IgD-negative memory B cell (primary cell): Measurements from ENCODE around the gene GATAD2A. TPM values are rescaled to one million over a fixed set of nuclear protein-coding genes. Genes with fewer than 3 reads are reported as not detected.
A peak's percentile ranks its signal among the peaks of the same experiment; 100 is the strongest.

Source experiments
- H3K27ac Mint-ChIP-seq, 3 donors: one replicate each; pipeline ENCODE4 v1.8.0; 2020 to 2022; ENCODE audit warnings: mild to moderate bottlenecking in 3 of 3, mixed read lengths in 3 of 3, moderate library complexity in 1 of 3
- H3K27me3 Mint-ChIP-seq: one replicate; pipeline ENCODE4 v1.8.0; 2021; ENCODE audit warnings: mixed read lengths
- H3K36me3 Mint-ChIP-seq: one replicate; pipeline ENCODE4 v1.8.0; 2020; ENCODE audit warnings: mild to moderate bottlenecking, mixed read lengths
- H3K4me1 Mint-ChIP-seq, 3 donors: one replicate each; pipeline ENCODE4 v1.8.0; 2020 to 2022; ENCODE audit warnings: mixed read lengths in 3 of 3, mild to moderate bottlenecking in 1 of 3
- H3K4me3 Mint-ChIP-seq, 4 donors: one replicate each; pipeline ENCODE4 v1.8.0; 2020 to 2022; ENCODE audit warnings: mild to moderate bottlenecking in 4 of 4, mixed read lengths in 4 of 4, moderate library complexity in 3 of 4
- H3K9me3 Mint-ChIP-seq, 3 donors: one replicate each; pipeline ENCODE4 v1.8.0; 2020 to 2021; ENCODE audit warnings: mixed read lengths in 3 of 3, mild to moderate bottlenecking in 1 of 3
- polyA plus RNA-seq: library from polyadenylated mRNA; unstranded; fragments of 300-500 nt; fragmentation: Illumina TruSeq; gene quantifications from one replicate; pipeline ENCODE4 v1.2.3, GENCODE V29; 2021

GATAD2A gene
- polyA plus RNA-seq, 1 donor from 2014 or later = 16.6 TPM

DNA sequence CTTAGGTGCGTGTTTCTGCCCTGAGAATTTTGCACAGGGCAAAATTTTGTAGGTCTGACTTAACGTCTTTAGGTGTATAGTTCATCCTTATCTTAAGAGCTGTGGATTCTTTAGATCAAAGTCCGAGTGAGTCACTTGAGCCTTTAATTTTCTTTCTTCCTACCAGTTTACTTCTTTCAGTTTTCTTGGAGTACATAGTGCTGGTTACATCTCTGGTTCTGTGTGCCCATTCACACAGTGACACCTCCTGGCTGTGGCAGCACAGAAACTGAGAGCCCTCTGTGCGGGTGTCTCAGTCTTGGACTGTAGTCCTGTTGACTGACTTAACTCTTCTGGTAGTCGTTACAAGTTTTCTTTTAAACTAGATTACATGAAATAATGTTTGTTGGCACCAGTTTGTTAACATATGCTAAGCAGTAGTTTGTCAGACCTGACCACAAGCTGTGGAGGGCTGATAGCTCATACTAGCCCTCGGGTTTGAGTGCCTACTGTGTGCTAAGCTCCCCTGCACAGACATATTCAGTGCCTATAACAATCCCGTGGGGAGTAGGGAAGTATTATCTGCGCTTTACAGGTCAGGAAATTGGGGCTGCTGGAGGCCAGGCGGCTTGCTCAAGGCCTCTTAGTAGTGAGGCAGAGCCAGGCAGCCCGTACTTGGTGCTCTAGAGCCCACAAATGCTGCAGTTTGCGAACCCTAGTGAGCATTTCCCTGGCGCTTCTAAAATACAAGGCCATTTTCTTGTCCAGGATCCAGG, 1.6 kb downstream of the GATAD2A start:
- no peaks in the 10 kb centered on the region for H3K27me3 Mint-ChIP-seq
- no peaks in the 10 kb centered on the region for H3K9me3 Mint-ChIP-seq
- H3K4me1 Mint-ChIP-seq = peaks cover 41 to 57% (median 46%) of the 10 kb centered on the region in 3 donors
- H3K4me3 Mint-ChIP-seq = peak overlapping the region; percentile 93 to 96 (median 94)
- peak overlapping the region; percentile 87 to 92 (median 91) for H3K27ac Mint-ChIP-seq
- no peaks in the 10 kb centered on the region for H3K36me3 Mint-ChIP-seq

DNA sequence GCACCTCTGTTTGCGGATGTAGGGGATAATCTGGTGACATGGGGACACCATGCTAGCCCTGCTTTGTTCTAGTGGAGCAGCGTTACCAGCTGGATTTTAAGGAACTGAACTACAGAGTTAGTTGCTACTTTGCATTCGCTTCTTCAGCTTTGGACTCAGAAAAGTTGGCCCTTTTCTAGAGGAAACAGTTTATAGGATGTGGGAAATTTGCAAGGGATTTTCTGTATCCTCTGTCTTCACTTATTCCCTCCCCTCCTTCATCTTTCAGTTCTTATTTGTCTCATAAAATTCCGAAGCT, 2.1 kb downstream of the GATAD2A start:
- H3K4me3 Mint-ChIP-seq = peak overlapping the region; percentile 93 to 96 (median 94)
- H3K9me3 Mint-ChIP-seq = no peaks in the 10 kb centered on the region
- peaks cover 41 to 60% (median 48%) of the 10 kb centered on the region in 3 donors for H3K4me1 Mint-ChIP-seq
- H3K27ac Mint-ChIP-seq = peak overlapping the region in 1 of 3 donors; percentile 92
- no peaks in the 10 kb centered on the region for H3K27me3 Mint-ChIP-seq
- H3K36me3 Mint-ChIP-seq = no peaks in the 10 kb centered on the region

DNA sequence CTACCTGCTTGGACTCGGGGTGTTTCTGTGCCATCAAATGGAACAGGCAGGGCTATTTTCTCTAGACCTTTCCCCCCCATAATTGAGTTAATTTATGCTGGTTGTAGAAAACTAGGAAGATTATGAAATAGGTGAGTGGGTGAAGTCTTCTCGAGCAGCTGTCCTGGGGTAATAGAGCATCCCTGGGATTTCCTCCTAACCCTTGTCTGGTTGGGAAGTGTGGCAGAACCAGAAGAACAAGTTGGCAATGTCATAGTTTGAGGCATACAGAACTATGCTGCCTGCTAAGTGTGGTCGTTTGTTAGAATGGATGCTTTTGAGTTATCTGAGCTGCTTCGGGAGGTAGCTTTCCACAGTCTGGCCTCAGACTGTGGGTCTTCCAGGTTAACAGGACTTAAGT, 3.7 kb downstream of the GATAD2A start:
- peak overlapping the region; percentile 3 to 59 (median 33) for H3K27ac Mint-ChIP-seq
- no peaks in the 10 kb centered on the region for H3K27me3 Mint-ChIP-seq
- peak overlapping the region in 3 of 4 donors; percentile 50 to 82 (median 64) for H3K4me3 Mint-ChIP-seq
- no peaks in the 10 kb centered on the region for H3K9me3 Mint-ChIP-seq
- H3K4me1 Mint-ChIP-seq = peaks cover 47 to 66% (median 58%) of the 10 kb centered on the region in 3 donors
- H3K36me3 Mint-ChIP-seq = no peaks in the 10 kb centered on the region

DNA sequence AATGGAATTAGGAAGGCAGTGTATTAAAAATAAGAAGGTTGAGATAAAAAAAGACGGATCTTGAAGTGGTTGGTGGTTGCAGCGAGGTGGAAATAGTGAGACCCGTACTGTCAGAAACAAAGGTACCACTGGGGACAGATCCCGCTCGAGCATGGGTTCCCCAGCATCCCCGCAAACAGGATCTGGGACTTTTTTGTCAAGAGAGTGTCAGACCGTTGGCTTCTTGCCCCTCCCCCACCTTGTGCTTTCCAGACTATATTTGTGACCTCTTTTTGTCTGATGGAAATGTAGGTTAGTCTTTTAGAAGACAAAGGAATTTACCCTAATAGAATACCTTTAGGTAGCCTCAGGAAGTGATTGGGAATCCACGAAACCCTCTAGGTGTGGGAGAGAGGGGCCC, 4.2 kb downstream of the GATAD2A start:
- no peaks in the 10 kb centered on the region for H3K27me3 Mint-ChIP-seq
- H3K4me1 Mint-ChIP-seq = peaks cover 49 to 62% (median 59%) of the 10 kb centered on the region in 3 donors
- H3K36me3 Mint-ChIP-seq = no peaks in the 10 kb centered on the region
- peak overlapping the region; percentile 28 to 73 (median 59) for H3K27ac Mint-ChIP-seq
- H3K4me3 Mint-ChIP-seq = peak overlapping the region in 3 of 4 donors; percentile 50 to 82 (median 64)
- H3K9me3 Mint-ChIP-seq = no peaks in the 10 kb centered on the region

DNA sequence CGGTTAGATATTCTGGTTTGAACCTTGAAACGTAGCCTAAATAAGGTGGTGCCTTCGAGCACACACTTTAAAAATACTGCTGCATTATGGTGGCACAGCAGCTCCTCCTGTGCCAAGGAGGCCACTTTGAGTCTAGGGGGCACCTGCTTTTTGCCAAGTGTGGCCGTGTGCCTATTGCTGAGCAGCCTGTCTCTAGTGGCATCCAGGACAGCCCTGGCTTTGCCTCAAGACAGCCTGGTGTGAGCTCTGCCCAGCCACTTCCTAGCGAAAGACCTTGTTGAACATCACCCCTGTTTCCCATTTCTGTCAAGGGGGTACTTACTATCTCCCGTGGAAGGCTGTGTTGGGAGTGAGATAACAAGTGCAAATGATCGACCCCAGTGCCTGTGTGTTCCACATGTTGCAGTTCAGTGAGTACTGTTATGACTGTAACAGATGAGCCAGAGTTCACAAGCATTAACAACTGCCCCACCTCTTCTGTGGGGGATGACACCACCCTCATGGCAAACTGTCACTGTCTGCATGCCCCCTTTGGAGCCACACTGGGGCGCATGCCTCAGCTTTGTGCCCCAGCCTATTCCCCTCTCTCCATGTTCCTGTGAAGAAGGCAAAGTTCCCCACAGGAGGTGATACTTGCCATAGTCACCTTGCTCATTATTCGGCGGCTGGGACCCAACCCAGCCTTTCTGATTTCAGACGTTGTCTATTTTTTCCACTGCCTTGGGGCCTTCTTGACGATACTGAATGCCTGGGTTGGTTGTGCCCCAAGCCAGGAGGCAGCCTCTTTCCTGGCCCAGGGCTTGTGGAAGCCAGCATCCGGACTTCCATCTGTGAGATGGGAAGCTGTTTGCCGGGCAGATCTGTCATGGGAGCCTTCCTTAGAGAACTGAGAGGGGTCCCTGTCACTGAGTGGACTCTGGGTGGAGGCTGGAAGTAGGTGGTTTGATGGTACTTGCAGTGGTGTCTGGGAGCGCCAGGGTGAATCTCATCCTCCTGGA, 5.4 kb downstream of the GATAD2A start:
- peaks cover 48 to 58% (median 58%) of the 10 kb centered on the region in 3 donors for H3K4me1 Mint-ChIP-seq
- H3K27me3 Mint-ChIP-seq = no peaks in the 10 kb centered on the region
- peak overlapping the region in 3 of 4 donors; percentile 39 to 69 (median 60) for H3K4me3 Mint-ChIP-seq
- peaks cover 2% of the 10 kb centered on the region for H3K36me3 Mint-ChIP-seq
- peak overlapping the region; percentile 39 to 69 (median 43) for H3K27ac Mint-ChIP-seq
- H3K9me3 Mint-ChIP-seq = no peaks in the 10 kb centered on the region

DNA sequence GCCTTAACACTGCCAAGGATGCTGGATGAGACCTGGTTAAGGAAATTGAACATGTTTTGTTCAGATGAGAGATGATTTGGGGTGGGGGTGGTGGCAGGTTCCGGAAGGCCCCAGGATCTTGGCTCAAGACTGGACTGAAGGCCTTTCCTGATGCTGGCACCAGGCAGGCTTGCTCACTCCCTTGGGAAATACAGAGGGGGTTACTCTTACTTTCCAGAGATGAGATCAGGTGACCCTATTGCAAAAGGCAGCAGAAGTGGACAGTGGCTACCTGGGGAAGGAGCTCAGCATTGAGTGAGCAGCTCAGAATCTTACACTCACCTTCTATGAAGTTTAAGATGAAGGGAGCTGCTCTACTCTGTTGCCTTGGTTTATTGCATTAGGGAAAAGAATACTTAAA, 10.8 kb downstream of the GATAD2A start:
- Mint-ChIP-seq H3K4me1 (peaks cover 41 to 56% (median 48%) of the 10 kb centered on the region in 3 donors), H3K36me3 (peaks cover 2% of the 10 kb centered on the region), H3K27ac (peak overlapping the region in 1 of 3 donors; percentile 31), H3K4me3 (peak overlapping the region in 1 of 4 donors; percentile 84), H3K27me3 (peaks cover 1% of the 10 kb centered on the region), H3K9me3 (peaks cover 0 to 1% (median 0%) of the 10 kb centered on the region in 3 donors)

DNA sequence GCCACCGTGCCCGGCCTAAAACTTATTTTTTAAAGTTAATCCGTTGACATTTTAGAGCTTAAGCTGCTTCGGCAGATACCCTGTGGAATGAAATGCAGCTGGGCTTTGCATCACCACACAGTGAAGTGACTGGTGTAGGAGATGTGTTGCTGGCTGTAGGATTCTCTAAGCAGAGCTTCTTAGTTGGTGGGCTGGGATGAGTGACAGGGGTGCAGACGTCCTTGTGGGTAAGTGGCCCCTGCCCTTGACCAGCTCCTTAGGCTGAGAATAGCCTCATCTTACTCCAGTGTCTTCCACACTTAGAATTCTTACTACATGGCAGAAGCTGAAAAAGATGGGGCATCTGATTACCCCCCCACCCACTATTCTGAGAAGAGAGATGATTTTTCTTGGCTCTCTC, 11.6 kb downstream of the GATAD2A start:
- Mint-ChIP-seq H3K27ac (no peak overlapping the region), H3K36me3 (peaks cover 2% of the 10 kb centered on the region), H3K27me3 (peaks cover 1% of the 10 kb centered on the region), H3K4me3 (no peak overlapping the region), H3K9me3 (peaks cover 0 to 1% (median 0%) of the 10 kb centered on the region in 3 donors), H3K4me1 (peaks cover 46 to 56% (median 53%) of the 10 kb centered on the region in 3 donors)

DNA sequence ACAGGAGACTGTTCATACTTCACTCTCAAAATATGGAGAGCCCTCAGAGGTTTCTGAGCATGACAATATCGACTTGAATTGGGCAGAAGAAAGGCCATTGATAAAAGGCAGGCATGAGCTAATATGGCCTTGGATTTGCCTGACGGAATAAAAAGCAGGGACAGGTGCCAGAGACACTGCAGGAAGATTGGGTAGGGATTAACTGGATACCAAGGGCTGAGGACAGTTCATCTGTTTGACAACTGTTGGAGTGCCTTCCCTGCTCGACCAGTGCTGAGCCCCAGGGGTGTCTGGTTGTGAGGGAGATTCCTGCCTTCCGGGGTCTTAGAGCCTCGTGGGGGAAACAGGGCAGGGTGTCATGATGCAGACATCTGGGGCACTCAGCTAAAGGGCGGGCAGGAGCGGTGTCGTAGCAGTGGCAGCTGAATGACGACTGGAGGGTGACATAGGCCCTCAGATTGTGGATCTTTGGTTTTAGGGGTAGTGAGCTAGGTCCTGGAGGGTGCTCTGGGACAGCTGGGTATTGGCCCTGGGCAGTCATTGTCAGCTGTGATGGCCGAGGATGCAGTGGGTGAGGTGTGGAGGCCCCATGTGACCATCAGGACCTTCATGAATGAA, 12.3 kb downstream of the GATAD2A start:
- H3K36me3 Mint-ChIP-seq = peaks cover 2% of the 10 kb centered on the region
- H3K27me3 Mint-ChIP-seq = peaks cover 1% of the 10 kb centered on the region
- peaks cover 48 to 52% (median 48%) of the 10 kb centered on the region in 3 donors for H3K4me1 Mint-ChIP-seq
- H3K9me3 Mint-ChIP-seq = peaks cover 0 to 1% (median 0%) of the 10 kb centered on the region in 3 donors
- peak overlapping the region in 2 of 4 donors; percentile 67 to 79 for H3K4me3 Mint-ChIP-seq
- peak overlapping the region in 1 of 3 donors; percentile 55 for H3K27ac Mint-ChIP-seq

DNA sequence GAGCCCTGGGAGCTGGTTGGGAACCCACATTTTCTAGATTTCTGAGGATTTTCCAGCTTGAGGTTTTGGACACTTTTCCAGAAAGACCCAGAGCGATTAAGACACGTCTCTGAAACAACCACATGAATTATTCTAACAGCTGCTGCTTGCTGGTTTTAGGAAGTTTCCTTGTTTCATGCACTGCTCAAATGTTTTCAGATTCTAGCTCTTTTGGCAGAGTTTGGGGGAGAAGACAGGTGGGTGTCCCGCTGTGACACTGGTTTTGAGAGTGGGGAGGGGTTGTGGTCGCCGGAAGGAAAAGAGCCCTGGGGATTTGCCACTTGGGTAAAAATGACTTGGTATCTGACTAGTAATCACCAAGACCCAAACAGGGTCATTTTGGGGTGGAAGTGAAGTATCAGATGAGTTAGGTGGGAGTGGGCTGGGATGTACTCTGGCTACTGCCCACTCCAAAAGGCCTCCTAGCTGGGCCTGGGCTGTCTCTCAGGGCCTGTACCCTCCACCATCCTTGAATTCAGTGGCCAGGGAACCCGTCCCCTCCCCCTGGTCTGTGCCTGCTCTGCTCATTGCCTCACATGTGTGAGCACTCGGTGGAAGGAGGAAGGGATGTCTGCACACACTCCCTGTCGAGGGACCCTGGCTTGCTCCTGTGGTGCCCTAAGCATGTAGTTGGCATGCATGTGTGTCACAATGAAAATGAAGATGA, 13.2 kb downstream of the GATAD2A start:
- Mint-ChIP-seq H3K27ac (peak overlapping the region; percentile 55 to 81 (median 74)), H3K4me1 (peaks cover 45 to 46% (median 46%) of the 10 kb centered on the region in 3 donors), H3K27me3 (peaks cover 1% of the 10 kb centered on the region), H3K9me3 (peaks cover 0 to 1% (median 0%) of the 10 kb centered on the region in 3 donors), H3K36me3 (peaks cover 2% of the 10 kb centered on the region), H3K4me3 (peak overlapping the region; percentile 5 to 78 (median 44))

DNA sequence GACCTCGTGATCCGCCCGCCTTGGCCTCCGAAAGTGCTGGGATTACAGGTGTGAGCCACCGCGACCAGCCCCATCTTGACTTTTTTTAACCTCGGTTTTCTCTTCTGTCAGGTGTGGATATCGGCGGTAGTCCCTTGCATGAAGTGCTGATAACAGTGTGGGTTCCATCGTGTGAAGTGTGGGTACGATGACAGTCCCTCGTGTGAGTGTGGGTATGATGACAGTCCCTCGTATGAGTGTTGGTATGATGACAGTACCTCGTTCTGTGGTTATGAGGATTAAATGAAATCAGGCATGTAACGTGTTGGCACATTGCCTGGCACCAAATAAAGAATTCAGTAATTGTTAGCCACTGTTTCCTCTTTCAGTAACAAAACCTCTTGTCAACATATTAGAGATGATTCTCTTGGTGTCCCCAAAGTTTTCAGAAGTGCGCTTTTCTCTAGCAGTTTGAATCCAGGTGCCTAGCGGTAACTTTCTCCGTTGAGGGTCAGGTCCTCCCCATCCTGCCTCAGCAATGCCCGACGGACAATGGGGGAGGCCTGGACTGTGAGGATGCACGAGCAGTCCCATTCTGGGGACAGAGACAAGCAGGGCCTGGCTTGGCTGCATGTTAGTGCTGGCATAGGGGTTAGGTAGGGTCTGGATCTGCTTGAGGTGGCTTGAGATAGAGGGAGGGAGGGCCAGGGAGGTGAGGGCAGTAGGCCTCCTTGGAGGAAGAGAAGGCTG, 15.3 kb downstream of the GATAD2A start:
- Mint-ChIP-seq H3K4me1 (peaks cover 43 to 46% (median 43%) of the 10 kb centered on the region in 3 donors), H3K27ac (peak overlapping the region in 2 of 3 donors; percentile 5 to 51), H3K27me3 (peaks cover 1% of the 10 kb centered on the region), H3K36me3 (peaks cover 2% of the 10 kb centered on the region), H3K4me3 (peak overlapping the region in 3 of 4 donors; percentile 32 to 75 (median 70)), H3K9me3 (peaks cover 0 to 1% (median 0%) of the 10 kb centered on the region in 3 donors)

DNA sequence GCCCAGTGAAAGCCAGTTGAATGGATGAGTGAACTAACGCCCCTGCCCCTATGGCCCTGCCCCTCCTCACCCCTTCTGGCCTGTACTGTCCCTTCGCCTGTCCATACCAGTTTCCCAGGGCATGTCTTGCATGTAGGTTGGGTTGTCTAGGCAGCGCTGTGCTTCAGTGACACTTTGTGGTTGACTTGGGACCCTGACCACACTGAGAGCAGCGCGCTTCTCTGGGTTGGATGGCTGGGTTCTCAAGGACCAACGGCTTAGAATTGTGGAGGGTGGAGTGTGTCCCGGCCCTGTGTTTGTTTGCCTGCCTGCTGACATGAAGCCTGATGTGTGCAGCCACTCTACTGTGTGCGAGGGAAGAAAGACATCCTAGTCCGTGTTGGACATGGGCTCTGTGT, 15.8 kb downstream of the GATAD2A start:
- peaks cover 1% of the 10 kb centered on the region for H3K27me3 Mint-ChIP-seq
- no peaks in the 10 kb centered on the region for H3K36me3 Mint-ChIP-seq
- peaks cover 38 to 45% (median 42%) of the 10 kb centered on the region in 3 donors for H3K4me1 Mint-ChIP-seq
- H3K4me3 Mint-ChIP-seq = peak overlapping the region in 2 of 4 donors; percentile 55 to 70
- peak overlapping the region in 1 of 3 donors; percentile 27 for H3K27ac Mint-ChIP-seq
- H3K9me3 Mint-ChIP-seq = peaks cover 0 to 1% (median 0%) of the 10 kb centered on the region in 3 donors

DNA sequence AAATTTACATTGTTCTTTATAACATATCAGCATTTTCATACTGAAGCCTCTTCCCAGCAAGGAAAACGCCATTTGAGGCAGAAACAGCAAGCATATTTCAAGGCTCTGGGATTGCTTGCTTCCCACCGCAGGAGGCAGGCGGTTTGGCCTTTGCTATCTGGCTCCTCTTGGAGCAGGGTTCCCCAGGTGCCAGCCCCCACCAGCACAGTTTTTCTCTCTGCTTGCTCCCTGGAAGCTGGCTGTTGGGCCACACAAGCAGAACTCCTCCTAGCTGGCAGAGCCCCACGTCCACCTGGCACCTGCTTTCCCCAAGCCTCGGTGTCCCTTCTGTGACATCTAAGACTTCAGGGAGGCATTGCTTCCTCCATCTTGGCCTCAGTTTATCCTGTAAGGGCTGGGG, 16.7 kb downstream of the GATAD2A start:
- Mint-ChIP-seq H3K9me3 (peaks cover 0 to 1% (median 0%) of the 10 kb centered on the region in 3 donors), H3K4me1 (peaks cover 41 to 45% (median 45%) of the 10 kb centered on the region in 3 donors), H3K27me3 (peaks cover 1% of the 10 kb centered on the region), H3K36me3 (no peaks in the 10 kb centered on the region), H3K27ac (peak overlapping the region in 1 of 3 donors; percentile 27), H3K4me3 (peak overlapping the region in 2 of 4 donors; percentile 17 to 68)

DNA sequence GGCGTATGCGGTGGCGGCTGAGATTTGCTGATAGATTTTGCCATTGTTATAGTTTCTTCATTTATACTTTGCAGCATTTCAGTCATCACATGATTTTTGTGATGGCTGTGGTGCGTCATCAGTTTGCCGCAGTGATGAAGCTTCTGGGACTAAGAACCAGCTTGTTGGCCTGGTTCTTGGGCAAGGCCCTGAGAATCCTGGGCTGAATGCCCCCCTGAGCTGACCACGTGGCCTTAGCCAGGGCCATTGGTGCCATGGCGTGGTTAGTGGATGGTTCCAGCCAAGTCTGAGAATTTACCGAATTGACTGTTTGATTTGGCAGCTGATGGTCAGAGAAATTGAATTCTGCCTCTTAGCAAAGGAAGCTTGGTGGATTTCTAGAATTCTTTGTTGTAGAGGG, 17.8 kb downstream of the GATAD2A start:
- no peaks in the 10 kb centered on the region for H3K36me3 Mint-ChIP-seq
- H3K27me3 Mint-ChIP-seq = peaks cover 1% of the 10 kb centered on the region
- H3K4me1 Mint-ChIP-seq = peaks cover 35 to 40% (median 38%) of the 10 kb centered on the region in 3 donors
- H3K4me3 Mint-ChIP-seq = no peak overlapping the region
- H3K9me3 Mint-ChIP-seq = peaks cover 0 to 1% (median 0%) of the 10 kb centered on the region in 3 donors
- H3K27ac Mint-ChIP-seq = no peak overlapping the region
